ELF-1 (cell line): Measurements from ENCODE around the gene CES3.
A peak's percentile ranks its signal among the peaks of the same experiment; 100 is the strongest.

Experiments used
- DNase-seq: peaks from one replicate; pipeline ENCODE4 v3.0.0-alpha.2; 2016; ENCODE audit warnings: low read depth, low spot score

Gene CES3, protein sequence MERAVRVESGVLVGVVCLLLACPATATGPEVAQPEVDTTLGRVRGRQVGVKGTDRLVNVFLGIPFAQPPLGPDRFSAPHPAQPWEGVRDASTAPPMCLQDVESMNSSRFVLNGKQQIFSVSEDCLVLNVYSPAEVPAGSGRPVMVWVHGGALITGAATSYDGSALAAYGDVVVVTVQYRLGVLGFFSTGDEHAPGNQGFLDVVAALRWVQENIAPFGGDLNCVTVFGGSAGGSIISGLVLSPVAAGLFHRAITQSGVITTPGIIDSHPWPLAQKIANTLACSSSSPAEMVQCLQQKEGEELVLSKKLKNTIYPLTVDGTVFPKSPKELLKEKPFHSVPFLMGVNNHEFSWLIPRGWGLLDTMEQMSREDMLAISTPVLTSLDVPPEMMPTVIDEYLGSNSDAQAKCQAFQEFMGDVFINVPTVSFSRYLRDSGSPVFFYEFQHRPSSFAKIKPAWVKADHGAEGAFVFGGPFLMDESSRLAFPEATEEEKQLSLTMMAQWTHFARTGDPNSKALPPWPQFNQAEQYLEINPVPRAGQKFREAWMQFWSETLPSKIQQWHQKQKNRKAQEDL

DNA sequence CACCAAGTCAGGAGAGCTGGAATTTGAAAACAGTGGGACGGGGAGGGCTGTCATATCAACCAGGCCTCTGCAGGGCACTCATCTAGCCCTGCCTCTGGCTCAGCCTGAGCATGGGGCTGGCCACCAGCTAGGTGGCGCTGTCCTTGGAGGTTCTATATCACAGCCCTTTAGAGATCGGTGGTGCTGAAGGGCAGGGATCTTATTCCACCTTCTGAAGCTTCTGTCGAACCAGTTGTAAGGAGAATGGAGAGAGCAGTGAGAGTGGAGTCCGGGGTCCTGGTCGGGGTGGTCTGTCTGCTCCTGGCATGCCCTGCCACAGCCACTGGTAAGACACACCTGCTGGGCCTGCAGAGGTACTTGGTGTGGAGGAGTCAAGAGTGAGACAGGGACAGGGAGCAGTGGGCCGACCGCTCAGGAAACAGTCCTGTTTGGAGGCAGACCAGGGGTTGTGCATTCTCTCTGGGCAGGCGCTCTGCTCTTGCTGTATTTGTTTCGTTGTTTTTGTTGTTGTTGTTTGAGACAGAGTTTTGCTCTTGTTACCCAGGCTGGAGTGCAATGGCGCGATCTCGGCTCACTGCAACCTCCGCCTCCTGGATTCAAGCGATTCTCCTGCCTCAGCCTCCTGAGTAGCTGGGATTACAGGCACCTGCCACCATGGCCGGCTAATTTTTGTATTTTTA, at the start of gene CES3:
TSS of gene CES3 (plus strand) at position 202 of the 680 bp plus-strand sequence. CDS start at position 244, 42 bp downstream.
- peak; percentile 90 for DNase-seq

DNA sequence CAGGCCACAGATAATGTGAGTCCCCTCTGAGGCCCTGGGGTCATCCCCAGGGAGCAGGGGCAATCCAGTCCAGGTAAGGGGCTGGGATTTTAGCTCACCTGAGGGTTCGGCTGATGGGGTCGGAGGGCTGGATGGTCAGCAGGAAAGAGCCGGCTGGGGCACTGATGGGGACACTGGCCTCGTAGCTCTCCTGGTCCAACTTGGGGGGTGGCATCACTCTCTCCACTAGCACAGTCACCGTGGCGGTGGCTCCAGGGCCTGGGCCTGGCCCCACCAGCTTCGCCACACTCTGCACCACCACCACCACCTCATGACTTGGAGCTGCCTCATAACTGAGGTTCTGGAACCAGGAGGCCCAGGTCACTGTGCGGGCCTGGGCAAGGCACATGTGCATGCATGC, 49.3 kb upstream of the CES3 start:
- DNase-seq: no peak

DNA sequence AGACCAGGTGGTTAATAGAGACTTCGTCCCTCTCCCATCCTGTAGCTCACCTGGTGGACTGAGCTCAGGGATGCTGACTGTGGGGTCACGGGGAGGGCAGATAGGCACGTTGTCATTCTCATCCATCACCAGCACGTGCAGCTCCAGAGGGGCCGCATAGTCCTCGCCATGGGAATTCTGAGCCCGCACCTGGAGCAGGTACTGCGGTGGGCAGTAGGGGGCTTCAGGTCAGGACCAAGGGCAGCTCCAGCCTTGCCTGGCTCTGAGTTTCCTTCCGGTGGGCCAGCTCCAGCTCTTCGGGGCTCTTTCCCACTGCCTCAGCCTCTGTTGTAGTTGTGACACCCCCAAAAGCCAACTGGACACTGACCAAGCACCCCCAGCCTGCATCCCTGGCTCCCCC, 48.0 kb upstream of the CES3 start:
- DNase-seq: peak; percentile 42

GRCh38 chr16:66913711-66914110, 47.4 kb upstream of the CES3 start:
- no peak for DNase-seq

GRCh38 chr16:66914541-66914940, 46.5 kb upstream of the CES3 start:
- DNase-seq: no peak

- DNase-seq: no peak
These were observed 46.0 kb upstream of the CES3 start for GRCh38 chr16:66915041-66915440.

DNA sequence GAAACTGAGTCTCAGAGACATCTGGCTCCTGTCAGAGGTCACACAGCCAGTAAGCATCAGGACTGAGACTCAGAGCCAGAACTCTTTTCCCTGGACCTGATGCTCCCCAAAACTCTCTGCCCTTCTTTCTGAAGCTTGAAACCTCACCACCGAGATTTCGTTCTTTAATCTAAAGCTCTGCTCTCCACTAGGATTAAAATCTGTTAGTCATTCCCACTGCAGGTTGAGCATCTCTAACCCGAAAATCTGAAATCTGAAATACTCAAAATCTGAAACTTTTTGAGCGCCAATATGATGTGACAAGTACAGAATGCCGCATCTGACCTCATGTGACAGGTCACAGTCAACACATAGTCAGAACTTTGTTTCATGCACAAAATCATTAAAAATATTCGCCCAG, 44.5 kb upstream of the CES3 start:
- DNase-seq: no peak

- DNase-seq: no peak
These were observed 43.3 kb upstream of the CES3 start for GRCh38 chr16:66917741-66918140.

DNA sequence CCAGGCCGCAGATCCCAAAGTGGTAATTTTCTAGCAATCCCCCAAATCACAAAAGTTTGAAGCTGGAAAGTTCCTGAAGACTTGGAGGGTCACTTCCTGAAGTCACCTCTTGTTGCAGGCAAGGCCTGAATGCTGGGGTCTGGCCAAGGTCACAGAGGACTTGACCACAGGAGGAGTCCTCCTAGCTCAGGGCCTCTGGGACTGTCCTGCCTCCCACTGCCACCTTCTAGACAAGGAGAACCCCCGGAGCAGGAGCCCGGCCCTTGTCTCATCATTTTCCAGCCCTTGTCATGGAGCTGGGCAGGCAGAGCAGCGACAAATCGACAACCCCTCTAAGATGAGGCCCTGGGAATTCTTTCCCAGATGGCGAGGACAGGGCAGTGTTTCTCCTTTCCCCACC, 42.7 kb upstream of the CES3 start:
- DNase-seq: no peak

DNA sequence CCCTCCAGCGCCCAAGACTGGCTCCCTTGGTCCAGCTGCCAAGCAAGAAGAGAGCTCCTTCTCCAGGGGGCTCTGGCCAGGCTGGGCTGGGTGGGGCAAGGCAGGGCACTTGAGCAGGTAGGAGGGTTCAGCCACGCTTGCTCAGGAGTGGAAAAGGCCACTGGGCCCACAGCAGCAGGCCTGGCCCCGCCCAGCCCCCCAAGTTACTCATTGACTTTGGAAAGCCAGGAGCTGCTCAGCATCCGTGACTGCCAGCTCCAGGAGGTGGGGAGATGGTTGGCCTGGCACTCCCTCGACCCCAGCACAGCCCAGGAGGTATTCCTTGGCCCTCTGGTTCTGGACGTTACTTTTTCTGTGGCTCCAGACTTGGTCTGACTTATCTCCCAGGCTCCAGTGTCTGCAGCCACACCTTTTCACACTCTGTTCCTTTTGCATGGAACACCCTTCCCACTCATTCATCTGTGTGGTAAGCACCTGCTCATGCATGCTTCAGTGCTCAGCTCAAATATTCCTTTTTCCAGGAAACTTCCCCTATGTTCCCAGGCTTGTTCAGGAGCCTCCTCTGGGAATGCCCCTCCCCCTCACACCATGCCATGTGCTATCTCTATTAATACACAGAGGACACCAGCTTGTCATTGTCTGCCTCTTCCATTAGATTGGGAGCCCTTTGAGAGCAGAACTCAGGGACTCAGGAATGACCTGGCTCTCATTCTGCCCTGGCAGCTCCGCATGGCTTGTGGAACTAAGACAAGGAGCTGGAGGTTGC, 42.1 kb upstream of the CES3 start, which contains the start of gene CDH16:
TSS of gene CDH16 (minus strand) at position 83 of the 766 bp plus-strand sequence. CDS start 820 bp downstream, outside the sequence.
- no peak for DNase-seq

DNA sequence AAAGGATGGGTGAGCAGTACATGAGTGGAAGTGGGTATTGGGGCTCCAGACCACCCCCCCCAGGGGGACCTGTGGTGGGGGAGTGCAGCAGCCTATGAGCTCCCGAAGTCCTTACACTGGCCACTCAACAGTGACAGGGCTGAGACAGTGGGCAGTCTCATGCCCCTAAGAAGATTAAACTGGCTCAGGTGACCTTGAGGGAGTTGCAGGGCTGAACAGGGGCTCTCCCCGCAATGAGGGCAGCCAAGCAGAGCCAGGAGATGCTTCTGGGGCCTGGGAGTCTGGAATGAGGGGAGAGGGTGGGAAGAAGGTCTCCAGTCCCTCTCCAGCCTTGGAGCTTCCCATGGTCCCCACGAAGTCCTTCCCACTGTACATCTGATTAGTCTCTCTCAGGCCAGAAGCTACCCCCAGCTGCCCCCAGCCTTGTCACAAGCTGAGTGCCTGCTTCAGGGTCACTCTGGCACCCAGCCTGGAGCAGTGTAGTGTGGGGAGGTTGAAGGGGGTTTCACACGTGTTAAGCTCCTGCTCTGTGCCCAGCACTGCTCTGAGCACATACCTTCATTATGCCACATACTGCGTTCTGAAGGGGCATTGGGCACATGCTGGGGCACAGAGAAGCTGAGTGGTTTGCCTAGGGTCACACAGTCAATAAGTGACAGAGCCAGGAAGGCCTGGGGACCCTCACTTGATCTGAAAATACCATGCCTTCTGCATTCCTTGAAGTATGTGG, 41.3 kb upstream of the CES3 start:
- no peak for DNase-seq

- no peak for DNase-seq
These were observed 40.8 kb upstream of the CES3 start for GRCh38 chr16:66920299-66920590.

DNA sequence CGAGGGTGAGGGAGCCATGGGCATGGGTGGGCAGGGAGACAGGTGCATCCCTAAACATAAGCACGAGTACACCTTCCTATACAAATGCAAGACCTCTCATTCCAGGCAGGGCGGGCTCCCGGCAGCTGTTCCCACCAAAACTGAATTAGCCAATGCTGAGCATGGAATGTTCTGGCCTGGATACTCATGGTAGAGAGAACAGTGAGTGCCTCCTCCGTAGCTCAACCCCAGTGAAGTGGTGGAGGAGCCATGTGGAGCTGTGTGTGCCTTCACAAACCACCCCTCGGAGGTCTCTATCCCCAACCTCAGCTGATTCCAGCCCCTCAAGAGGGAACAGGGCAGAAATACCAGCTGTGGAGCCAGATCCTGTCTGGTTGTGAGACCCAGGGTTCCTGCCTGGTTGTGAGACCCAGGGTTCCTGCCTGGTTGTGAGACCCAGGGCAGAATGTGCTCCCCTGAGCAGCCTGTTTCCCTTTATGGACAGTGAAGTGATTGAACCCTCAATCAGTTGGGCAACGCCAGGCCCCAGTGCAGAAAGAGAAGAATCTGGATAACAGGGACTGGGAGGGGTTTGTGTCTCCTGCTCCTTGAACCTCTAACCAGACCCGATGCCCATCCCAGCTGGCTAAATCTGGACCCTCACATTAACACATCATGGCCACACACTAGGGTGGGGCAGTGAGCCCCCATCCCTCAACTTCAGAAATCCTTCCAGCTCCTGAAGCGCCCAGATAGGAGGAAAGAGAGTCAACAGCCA, 40.0 kb upstream of the CES3 start:
- DNase-seq: no peak

GRCh38 chr16:66921729-66922450, 39.2 kb upstream of the CES3 start:
- DNase-seq: no peak

DNA sequence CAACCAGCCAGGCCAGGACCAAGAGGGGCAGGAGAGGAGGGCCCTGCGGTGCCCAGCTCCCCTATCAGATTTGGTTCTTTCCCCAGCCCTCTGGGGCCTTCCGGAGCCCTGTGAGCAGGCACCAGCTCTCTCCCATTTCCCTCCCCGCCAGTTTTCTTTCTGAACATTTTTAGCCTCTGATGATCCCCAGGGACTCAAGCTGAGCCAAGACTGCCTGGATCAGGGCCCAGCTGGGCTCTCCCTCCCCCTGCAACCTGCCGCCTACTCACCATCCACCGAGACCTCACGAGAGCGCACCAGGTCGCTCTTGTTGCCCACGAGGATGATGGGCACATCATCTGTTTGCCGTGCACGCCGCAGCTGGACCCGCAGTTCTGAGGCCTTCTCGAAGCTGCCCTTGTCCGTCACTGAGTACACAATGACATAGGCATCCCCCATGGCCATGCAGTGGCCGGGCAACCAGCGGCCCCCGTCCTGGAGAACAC, 37.8 kb upstream of the CES3 start:
- DNase-seq: no peak

DNA sequence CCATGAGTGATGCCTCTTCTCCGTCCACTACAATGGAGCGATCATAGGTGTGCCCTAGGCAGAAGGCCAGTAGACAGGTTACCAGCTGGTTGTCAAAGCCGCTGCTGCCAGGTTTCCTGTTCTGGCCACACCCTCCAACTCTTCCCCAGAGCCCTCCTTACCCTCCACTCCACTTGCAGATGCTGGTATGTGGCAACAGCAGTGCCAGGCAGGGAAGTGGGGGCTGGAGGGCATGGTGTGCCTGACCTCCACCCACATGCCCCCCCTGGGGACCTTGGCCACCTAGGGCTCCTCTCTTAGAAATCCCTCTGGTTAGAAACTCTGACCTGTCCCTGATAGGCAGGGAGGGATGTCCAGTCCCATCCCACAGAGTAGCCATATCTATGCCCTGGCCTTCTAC, 37.2 kb upstream of the CES3 start:
- DNase-seq: no peak

- DNase-seq: peak; percentile 46
These were observed 36.3 kb upstream of the CES3 start for GRCh38 chr16:66924527-66925321.

GRCh38 chr16:66925322-66925840, 35.7 kb upstream of the CES3 start, which contains the start of gene RRAD:
TSS of gene RRAD (minus strand) at chr16:66925535. CDS start at chr16:66925179, 356 bp downstream.
- no peak for DNase-seq
